HEK293 (cell line): ENCODE measurements around the gene TERC.

Source experiments
- HOXC10 ChIP-seq: sonication (generic); formaldehyde crosslinking; IDR thresholded peaks from 2 replicates; pipeline ENCODE4 v1.8.1; 2023; ENCODE audit warnings: mild to moderate bottlenecking, missing genetic modification reagents
- PRDM1 ChIP-seq: fragments of 450-650 bp; formaldehyde crosslinking; IDR thresholded peaks from 2 replicates; pipeline ENCODE4; 2016; ENCODE audit warnings: missing biosample characterization, missing genetic modification characterization
- REPIN1 ChIP-seq: fragments of 450-650 bp; formaldehyde crosslinking; IDR thresholded peaks from 2 replicates; pipeline ENCODE4 v1.5.1; 2017; ENCODE audit warnings: missing biosample characterization, missing genetic modification characterization, low read depth
- SCRT1 ChIP-seq: fragments of 450-650 bp; formaldehyde crosslinking; IDR thresholded peaks from 2 replicates; pipeline ENCODE4 v1.5.1; 2016; ENCODE audit warnings: missing biosample characterization, missing genetic modification characterization, borderline replicate concordance
- WT1 ChIP-seq: fragments of 450-650 bp; formaldehyde crosslinking; IDR thresholded peaks from 2 replicates; pipeline ENCODE4 v1.5.1; 2016; ENCODE audit warnings: missing biosample characterization, missing genetic modification characterization
- ZBTB17 ChIP-seq: fragments of 450-650 bp; formaldehyde crosslinking; IDR thresholded peaks from 2 replicates; pipeline ENCODE4 v1.5.1; 2016; ENCODE audit warnings: missing biosample characterization, missing genetic modification characterization
- ZBTB48 ChIP-seq: fragments of 450-650 bp; formaldehyde crosslinking; IDR thresholded peaks from 2 replicates; pipeline ENCODE4 v1.5.1; 2016; ENCODE audit warnings: missing biosample characterization, missing genetic modification characterization
- ZNF114 ChIP-seq: fragments of 450-650 bp; formaldehyde crosslinking; IDR thresholded peaks from 2 replicates; pipeline ENCODE4 v1.5.0; 2017; ENCODE audit warnings: missing biosample characterization, missing genetic modification characterization
- ZNF146 ChIP-seq: fragments of 450-650 bp; formaldehyde crosslinking; IDR thresholded peaks from 2 replicates; pipeline ENCODE4 v1.5.1; 2016; ENCODE audit warnings: missing biosample characterization, missing genetic modification characterization
- ZNF175 ChIP-seq: fragments of 450-650 bp; formaldehyde crosslinking; IDR thresholded peaks from 2 replicates; pipeline ENCODE4 v1.5.1; 2016; ENCODE audit warnings: missing biosample characterization, missing genetic modification characterization
- ZNF19 ChIP-seq: fragments of 450-650 bp; formaldehyde crosslinking; IDR thresholded peaks from 2 replicates; pipeline ENCODE4; 2016; ENCODE audit warnings: missing biosample characterization, missing genetic modification characterization, low read depth
- ZNF24 ChIP-seq: fragments of 450-650 bp; formaldehyde crosslinking; IDR thresholded peaks from 2 replicates; pipeline ENCODE4 v1.5.1; 2016; ENCODE audit warnings: missing biosample characterization, missing genetic modification characterization
- ZNF302 ChIP-seq: fragments of 450-650 bp; formaldehyde crosslinking; IDR thresholded peaks from 2 replicates; pipeline ENCODE4 v1.5.1; 2016; ENCODE audit warnings: missing biosample characterization, missing genetic modification characterization, low read depth
- ZNF324 ChIP-seq: fragments of 450-650 bp; formaldehyde crosslinking; IDR thresholded peaks from 2 replicates; pipeline ENCODE4 v1.5.1; 2016; ENCODE audit warnings: missing biosample characterization, missing genetic modification characterization
- ZNF521 ChIP-seq: fragments of 450-650 bp; formaldehyde crosslinking; IDR thresholded peaks from 2 replicates; pipeline ENCODE4 v1.5.1; 2017; ENCODE audit warnings: missing biosample characterization, mild to moderate bottlenecking, missing genetic modification characterization
- ZNF548 ChIP-seq: fragments of 450-650 bp; formaldehyde crosslinking; IDR thresholded peaks from 2 replicates; pipeline ENCODE4 v1.5.1; 2016; ENCODE audit warnings: missing biosample characterization, missing genetic modification characterization
- ZNF555 ChIP-seq: fragments of 450-650 bp; formaldehyde crosslinking; conservative IDR thresholded peaks from 2 replicates; pipeline ENCODE4 v1.5.1; 2017; ENCODE audit warnings: missing biosample characterization, mild to moderate bottlenecking, missing genetic modification characterization, inconsistent platforms
- ZNF571 ChIP-seq: fragments of 450-650 bp; formaldehyde crosslinking; IDR thresholded peaks from 2 replicates; pipeline ENCODE4 v1.5.0; 2017; ENCODE audit warnings: missing biosample characterization, missing genetic modification characterization
- ZNF610 ChIP-seq: fragments of 450-650 bp; formaldehyde crosslinking; IDR thresholded peaks from 2 replicates; pipeline ENCODE4 v1.5.1; 2016; ENCODE audit warnings: missing biosample characterization, missing genetic modification characterization, borderline replicate concordance
- ZNF624 ChIP-seq: fragments of 450-650 bp; formaldehyde crosslinking; IDR thresholded peaks from 2 replicates; pipeline ENCODE4 v1.5.1; 2017; ENCODE audit warnings: missing biosample characterization, missing genetic modification characterization
- ZNF747 ChIP-seq: fragments of 450-650 bp; formaldehyde crosslinking; IDR thresholded peaks from 2 replicates; pipeline ENCODE4 v1.5.1; 2016; ENCODE audit warnings: missing biosample characterization, missing genetic modification characterization
- ZNF843 ChIP-seq: fragments of 450-650 bp; formaldehyde crosslinking; IDR thresholded peaks from 2 replicates; pipeline ENCODE4 v1.5.1; 2016; ENCODE audit warnings: missing biosample characterization, missing genetic modification characterization
- ZSCAN23 ChIP-seq: fragments of 450-650 bp; formaldehyde crosslinking; IDR thresholded peaks from 2 replicates; pipeline ENCODE4 v1.5.1; 2016; ENCODE audit warnings: missing biosample characterization, missing genetic modification characterization
- ZSCAN30 ChIP-seq: fragments of 450-650 bp; IDR thresholded peaks from 2 replicates; pipeline ENCODE4 v1.5.1; 2018; ENCODE audit warnings: missing biosample characterization, mild to moderate bottlenecking, missing genetic modification characterization, moderate library complexity
- TF ChIP-seq, protein P1 (sequence below): fragments of 450-650 bp; formaldehyde crosslinking; IDR thresholded peaks from 2 replicates; pipeline ENCODE4 v1.5.1; 2016; ENCODE audit warnings: missing biosample characterization, missing genetic modification characterization, borderline replicate concordance
- TF ChIP-seq, protein P2 (sequence below): fragments of 450-650 bp; formaldehyde crosslinking; IDR thresholded peaks from 2 replicates; pipeline ENCODE4 v1.5.1; 2016; ENCODE audit warnings: missing biosample characterization, missing genetic modification characterization
- TF ChIP-seq, protein P3 (sequence below): fragments of 450-650 bp; formaldehyde crosslinking; IDR thresholded peaks from 2 replicates; pipeline ENCODE4 v1.5.1; 2016; ENCODE audit warnings: missing biosample characterization, missing genetic modification characterization
- TF ChIP-seq, protein P4 (sequence below): fragments of 450-650 bp; formaldehyde crosslinking; IDR thresholded peaks from 2 replicates; pipeline ENCODE4 v1.5.1; 2016; ENCODE audit warnings: missing biosample characterization, missing genetic modification characterization

The TERC gene

DNA sequence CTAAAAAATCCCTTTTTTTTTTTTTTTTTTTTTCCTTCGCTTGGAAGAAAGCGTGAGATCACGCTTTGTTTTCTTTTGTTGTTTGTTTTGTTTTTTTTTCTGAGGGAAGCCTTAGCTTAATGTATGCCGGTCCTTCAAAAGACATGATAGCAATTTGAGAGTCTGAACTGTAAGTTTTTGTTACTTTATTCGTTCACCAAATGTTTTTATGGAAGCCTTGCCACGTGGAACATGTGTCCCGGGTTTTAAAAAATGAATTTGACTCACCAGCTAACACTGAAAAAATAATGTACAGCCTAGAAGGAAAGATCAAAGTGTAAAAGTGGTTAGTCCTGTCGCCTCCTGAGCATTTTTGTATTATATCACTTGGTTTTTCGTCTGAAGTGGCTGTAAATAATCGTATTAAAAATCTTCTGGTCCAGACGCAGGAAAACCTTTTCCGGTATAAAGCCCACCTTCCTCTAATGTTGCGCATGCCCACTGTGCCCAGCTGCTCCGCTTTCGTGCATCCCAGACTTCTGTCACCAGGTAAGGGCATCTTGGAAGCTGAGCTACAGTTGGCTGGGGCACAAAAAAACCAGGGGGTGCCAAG, 7.5 kb upstream of the TERC start (continued):
- TF ChIP-seq, protein P1, sequence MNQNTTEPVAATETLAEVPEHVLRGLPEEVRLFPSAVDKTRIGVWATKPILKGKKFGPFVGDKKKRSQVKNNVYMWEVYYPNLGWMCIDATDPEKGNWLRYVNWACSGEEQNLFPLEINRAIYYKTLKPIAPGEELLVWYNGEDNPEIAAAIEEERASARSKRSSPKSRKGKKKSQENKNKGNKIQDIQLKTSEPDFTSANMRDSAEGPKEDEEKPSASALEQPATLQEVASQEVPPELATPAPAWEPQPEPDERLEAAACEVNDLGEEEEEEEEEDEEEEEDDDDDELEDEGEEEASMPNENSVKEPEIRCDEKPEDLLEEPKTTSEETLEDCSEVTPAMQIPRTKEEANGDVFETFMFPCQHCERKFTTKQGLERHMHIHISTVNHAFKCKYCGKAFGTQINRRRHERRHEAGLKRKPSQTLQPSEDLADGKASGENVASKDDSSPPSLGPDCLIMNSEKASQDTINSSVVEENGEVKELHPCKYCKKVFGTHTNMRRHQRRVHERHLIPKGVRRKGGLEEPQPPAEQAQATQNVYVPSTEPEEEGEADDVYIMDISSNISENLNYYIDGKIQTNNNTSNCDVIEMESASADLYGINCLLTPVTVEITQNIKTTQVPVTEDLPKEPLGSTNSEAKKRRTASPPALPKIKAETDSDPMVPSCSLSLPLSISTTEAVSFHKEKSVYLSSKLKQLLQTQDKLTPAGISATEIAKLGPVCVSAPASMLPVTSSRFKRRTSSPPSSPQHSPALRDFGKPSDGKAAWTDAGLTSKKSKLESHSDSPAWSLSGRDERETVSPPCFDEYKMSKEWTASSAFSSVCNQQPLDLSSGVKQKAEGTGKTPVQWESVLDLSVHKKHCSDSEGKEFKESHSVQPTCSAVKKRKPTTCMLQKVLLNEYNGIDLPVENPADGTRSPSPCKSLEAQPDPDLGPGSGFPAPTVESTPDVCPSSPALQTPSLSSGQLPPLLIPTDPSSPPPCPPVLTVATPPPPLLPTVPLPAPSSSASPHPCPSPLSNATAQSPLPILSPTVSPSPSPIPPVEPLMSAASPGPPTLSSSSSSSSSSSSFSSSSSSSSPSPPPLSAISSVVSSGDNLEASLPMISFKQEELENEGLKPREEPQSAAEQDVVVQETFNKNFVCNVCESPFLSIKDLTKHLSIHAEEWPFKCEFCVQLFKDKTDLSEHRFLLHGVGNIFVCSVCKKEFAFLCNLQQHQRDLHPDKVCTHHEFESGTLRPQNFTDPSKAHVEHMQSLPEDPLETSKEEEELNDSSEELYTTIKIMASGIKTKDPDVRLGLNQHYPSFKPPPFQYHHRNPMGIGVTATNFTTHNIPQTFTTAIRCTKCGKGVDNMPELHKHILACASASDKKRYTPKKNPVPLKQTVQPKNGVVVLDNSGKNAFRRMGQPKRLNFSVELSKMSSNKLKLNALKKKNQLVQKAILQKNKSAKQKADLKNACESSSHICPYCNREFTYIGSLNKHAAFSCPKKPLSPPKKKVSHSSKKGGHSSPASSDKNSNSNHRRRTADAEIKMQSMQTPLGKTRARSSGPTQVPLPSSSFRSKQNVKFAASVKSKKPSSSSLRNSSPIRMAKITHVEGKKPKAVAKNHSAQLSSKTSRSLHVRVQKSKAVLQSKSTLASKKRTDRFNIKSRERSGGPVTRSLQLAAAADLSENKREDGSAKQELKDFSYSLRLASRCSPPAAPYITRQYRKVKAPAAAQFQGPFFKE (tag by site-specific recombination): no peak
- TF ChIP-seq ZNF175 (tag by site-specific recombination) (no peak), ZSCAN30 (tag by site-specific recombination) (no peak), ZNF843 (tag by site-specific recombination) (no peak), ZBTB48 (no peak), ZNF146 (tag by site-specific recombination) (no peak), PRDM1 (peak; percentile 48; the same call in 1 of the 2 replicates), ZNF555 (tag by site-specific recombination) (no peak), ZNF624 (tag by site-specific recombination) (no peak), ZNF19 (tag by site-specific recombination) (no peak), ZNF24 (tag by site-specific recombination) (peak; percentile 57; the same call in 1 of the 2 replicates), ZNF521 (tag by site-specific recombination) (no peak), ZNF302 (tag by site-specific recombination) (no peak), ZNF571 (tag by site-specific recombination) (no peak), HOXC10 (CRISPR knock-in tag) (no peak), WT1 (tag by site-specific recombination) (no peak), ZNF324 (no peak), REPIN1 (tag by site-specific recombination) (0 out of 2 replicates have a peak, but pooled peaks have one; percentile 32), ZNF548 (tag by site-specific recombination) (no peak), ZNF610 (tag by site-specific recombination) (0 out of 2 replicates have a peak, but pooled peaks have one; percentile 15), ZSCAN23 (tag by site-specific recombination) (0 out of 2 replicates have a peak, but pooled peaks have one; percentile 61), ZNF747 (tag by site-specific recombination) (no peak), ZNF114 (tag by site-specific recombination) (no peak), SCRT1 (tag by site-specific recombination) (no peak), ZBTB17 (tag by site-specific recombination) (no peak)
- TF ChIP-seq, protein P2, sequence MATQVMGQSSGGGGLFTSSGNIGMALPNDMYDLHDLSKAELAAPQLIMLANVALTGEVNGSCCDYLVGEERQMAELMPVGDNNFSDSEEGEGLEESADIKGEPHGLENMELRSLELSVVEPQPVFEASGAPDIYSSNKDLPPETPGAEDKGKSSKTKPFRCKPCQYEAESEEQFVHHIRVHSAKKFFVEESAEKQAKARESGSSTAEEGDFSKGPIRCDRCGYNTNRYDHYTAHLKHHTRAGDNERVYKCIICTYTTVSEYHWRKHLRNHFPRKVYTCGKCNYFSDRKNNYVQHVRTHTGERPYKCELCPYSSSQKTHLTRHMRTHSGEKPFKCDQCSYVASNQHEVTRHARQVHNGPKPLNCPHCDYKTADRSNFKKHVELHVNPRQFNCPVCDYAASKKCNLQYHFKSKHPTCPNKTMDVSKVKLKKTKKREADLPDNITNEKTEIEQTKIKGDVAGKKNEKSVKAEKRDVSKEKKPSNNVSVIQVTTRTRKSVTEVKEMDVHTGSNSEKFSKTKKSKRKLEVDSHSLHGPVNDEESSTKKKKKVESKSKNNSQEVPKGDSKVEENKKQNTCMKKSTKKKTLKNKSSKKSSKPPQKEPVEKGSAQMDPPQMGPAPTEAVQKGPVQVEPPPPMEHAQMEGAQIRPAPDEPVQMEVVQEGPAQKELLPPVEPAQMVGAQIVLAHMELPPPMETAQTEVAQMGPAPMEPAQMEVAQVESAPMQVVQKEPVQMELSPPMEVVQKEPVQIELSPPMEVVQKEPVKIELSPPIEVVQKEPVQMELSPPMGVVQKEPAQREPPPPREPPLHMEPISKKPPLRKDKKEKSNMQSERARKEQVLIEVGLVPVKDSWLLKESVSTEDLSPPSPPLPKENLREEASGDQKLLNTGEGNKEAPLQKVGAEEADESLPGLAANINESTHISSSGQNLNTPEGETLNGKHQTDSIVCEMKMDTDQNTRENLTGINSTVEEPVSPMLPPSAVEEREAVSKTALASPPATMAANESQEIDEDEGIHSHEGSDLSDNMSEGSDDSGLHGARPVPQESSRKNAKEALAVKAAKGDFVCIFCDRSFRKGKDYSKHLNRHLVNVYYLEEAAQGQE (tag by site-specific recombination): peak; percentile 58
- TF ChIP-seq, protein P3, sequence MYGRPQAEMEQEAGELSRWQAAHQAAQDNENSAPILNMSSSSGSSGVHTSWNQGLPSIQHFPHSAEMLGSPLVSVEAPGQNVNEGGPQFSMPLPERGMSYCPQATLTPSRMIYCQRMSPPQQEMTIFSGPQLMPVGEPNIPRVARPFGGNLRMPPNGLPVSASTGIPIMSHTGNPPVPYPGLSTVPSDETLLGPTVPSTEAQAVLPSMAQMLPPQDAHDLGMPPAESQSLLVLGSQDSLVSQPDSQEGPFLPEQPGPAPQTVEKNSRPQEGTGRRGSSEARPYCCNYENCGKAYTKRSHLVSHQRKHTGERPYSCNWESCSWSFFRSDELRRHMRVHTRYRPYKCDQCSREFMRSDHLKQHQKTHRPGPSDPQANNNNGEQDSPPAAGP (tag by site-specific recombination): peak; percentile 68; the same call in 1 of the 2 replicates
- TF ChIP-seq, protein P4, sequence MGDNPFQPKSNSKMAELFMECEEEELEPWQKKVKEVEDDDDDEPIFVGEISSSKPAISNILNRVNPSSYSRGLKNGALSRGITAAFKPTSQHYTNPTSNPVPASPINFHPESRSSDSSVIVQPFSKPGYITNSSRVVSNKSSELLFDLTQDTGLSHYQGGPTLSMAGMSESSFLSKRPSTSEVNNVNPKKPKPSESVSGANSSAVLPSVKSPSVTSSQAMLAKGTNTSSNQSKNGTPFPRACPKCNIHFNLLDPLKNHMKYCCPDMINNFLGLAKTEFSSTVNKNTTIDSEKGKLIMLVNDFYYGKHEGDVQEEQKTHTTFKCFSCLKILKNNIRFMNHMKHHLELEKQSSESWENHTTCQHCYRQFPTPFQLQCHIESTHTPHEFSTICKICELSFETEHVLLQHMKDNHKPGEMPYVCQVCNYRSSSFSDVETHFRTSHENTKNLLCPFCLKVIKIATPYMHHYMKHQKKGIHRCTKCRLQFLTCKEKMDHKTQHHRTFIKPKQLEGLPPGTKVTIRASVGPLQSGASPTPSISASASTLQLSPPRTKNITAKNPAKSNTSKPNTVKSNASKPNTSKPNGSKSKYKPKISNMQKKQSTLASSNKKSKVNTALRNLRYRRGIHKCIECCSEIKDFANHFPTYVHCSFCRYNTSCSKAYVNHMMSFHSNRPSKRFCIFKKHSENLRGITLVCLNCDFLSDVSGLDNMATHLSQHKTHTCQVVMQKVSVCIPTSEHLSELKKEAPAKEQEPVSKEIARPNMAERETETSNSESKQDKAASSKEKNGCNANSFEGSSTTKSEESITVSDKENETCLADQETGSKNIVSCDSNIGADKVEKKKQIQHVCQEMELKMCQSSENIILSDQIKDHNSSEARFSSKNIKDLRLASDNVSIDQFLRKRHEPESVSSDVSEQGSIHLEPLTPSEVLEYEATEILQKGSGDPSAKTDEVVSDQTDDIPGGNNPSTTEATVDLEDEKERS: no peak
